Measurements from ENCODE around the gene NF1.

Gene NF1

GRCh38 chr17:31418773-31419350, 324.1 kb downstream of the NF1 start:
- H3K4me3 ChIP-seq (ENCODE audit: low read depth, low read length), result no peak overlapping the region
- TF ChIP-seq POLR2A (IDR thresholded peaks at IDR 0.05; ENCODE audit: extremely low read depth, insufficient read length) (no peak), MYC (IDR thresholded peaks at IDR 0.05; ENCODE audit: low read depth, low read length) (no peak)
- TF ChIP-seq, protein P1, sequence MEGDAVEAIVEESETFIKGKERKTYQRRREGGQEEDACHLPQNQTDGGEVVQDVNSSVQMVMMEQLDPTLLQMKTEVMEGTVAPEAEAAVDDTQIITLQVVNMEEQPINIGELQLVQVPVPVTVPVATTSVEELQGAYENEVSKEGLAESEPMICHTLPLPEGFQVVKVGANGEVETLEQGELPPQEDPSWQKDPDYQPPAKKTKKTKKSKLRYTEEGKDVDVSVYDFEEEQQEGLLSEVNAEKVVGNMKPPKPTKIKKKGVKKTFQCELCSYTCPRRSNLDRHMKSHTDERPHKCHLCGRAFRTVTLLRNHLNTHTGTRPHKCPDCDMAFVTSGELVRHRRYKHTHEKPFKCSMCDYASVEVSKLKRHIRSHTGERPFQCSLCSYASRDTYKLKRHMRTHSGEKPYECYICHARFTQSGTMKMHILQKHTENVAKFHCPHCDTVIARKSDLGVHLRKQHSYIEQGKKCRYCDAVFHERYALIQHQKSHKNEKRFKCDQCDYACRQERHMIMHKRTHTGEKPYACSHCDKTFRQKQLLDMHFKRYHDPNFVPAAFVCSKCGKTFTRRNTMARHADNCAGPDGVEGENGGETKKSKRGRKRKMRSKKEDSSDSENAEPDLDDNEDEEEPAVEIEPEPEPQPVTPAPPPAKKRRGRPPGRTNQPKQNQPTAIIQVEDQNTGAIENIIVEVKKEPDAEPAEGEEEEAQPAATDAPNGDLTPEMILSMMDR (IDR thresholded peaks at IDR 0.05; ENCODE audit: low read depth, low read length), result no peak
- TF ChIP-seq, protein P2, sequence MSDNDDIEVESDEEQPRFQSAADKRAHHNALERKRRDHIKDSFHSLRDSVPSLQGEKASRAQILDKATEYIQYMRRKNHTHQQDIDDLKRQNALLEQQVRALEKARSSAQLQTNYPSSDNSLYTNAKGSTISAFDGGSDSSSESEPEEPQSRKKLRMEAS (IDR thresholded peaks at IDR 0.05; ENCODE audit: low read depth, low read length), result no peak
- DNase-seq (ENCODE audit: low read depth), result no peak

DNA sequence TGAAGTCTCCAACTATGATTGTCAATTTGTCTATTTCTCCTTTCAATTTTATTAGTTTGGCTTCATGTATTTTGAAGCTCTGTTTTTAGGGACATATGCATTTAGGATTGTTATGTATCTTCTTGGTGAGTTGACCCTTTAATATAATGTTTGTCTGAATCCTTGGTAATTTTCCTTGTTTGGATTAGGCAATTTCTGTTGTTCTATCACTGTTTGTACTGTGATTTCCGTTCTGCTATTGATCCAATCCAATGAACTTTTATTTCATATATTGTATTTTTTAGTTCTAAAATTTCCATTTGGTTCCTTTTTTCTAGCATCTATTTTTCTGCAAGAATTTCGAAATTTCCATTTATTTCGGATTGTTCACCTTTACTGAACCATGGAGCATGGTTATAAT, 327.7 kb downstream of the NF1 start:
- no peak overlapping the region for H3K4me3 ChIP-seq (ENCODE audit: low read depth, low read length)
- DNase-seq (ENCODE audit: low read depth), result no peak
- TF ChIP-seq, protein P2 (IDR thresholded peaks at IDR 0.05; ENCODE audit: low read depth, low read length), result no peak
- TF ChIP-seq, protein P1 (IDR thresholded peaks at IDR 0.05; ENCODE audit: low read depth, low read length), result no peak
- TF ChIP-seq MYC (IDR thresholded peaks at IDR 0.05; ENCODE audit: low read depth, low read length) (no peak), POLR2A (IDR thresholded peaks at IDR 0.05; ENCODE audit: extremely low read depth, insufficient read length) (no peak)

DNA sequence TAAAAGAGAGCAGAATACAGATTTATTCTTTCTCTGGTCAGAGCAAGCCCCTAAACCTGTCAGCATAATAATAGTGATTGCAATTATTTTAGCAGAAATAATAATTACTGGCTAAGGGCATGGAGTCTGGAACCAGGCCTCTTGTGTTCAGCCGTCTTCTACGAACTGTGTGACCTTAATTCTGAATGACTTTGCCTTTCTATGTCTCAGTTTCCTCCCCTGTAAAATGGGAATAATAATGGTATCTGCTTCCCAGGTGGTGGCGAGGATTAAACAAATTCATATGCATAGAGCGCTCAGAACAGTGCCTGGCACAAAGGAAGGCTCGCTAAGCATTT, 330.1 kb downstream of the NF1 start:
- DNase-seq (ENCODE audit: low read depth), result no peak
- no peak overlapping the region for H3K4me3 ChIP-seq (ENCODE audit: low read depth, low read length)
- no peak for TF ChIP-seq POLR2A (IDR thresholded peaks at IDR 0.05; ENCODE audit: extremely low read depth, insufficient read length)
- TF ChIP-seq, protein P2 (IDR thresholded peaks at IDR 0.05; ENCODE audit: low read depth, low read length), result no peak
- TF ChIP-seq, protein P1 (IDR thresholded peaks at IDR 0.05; ENCODE audit: low read depth, low read length), result no peak
- no peak for TF ChIP-seq MYC (IDR thresholded peaks at IDR 0.05; ENCODE audit: low read depth, low read length)

- H3K4me3 ChIP-seq (ENCODE audit: low read depth, low read length), result no peak overlapping the region
Measured at GRCh38 chr17:31425282-31426040, 330.7 kb downstream of the NF1 start.

More at GRCh38 chr17:31425282-31426040, 330.7 kb downstream of the NF1 start:
- no peak for DNase-seq (ENCODE audit: low read depth)
- TF ChIP-seq MYC (IDR thresholded peaks at IDR 0.05; ENCODE audit: low read depth, low read length), result no peak
- TF ChIP-seq, protein P2 (IDR thresholded peaks at IDR 0.05; ENCODE audit: low read depth, low read length), result no peak

Measured in NB4 (cell line).